Activated CD8-positive, alpha-beta memory T cell treated with anti-CD3 and anti-CD28 coated beads, Interleukin-2, amount 50 U/mL, for 4 hours (primary cell): ENCODE results near the gene SLC1A4.

Experiments used
- DNase-seq: peaks from one replicate; pipeline ENCODE4 v3.0.0-alpha.2; 2020

SLC1A4 gene

DNA sequence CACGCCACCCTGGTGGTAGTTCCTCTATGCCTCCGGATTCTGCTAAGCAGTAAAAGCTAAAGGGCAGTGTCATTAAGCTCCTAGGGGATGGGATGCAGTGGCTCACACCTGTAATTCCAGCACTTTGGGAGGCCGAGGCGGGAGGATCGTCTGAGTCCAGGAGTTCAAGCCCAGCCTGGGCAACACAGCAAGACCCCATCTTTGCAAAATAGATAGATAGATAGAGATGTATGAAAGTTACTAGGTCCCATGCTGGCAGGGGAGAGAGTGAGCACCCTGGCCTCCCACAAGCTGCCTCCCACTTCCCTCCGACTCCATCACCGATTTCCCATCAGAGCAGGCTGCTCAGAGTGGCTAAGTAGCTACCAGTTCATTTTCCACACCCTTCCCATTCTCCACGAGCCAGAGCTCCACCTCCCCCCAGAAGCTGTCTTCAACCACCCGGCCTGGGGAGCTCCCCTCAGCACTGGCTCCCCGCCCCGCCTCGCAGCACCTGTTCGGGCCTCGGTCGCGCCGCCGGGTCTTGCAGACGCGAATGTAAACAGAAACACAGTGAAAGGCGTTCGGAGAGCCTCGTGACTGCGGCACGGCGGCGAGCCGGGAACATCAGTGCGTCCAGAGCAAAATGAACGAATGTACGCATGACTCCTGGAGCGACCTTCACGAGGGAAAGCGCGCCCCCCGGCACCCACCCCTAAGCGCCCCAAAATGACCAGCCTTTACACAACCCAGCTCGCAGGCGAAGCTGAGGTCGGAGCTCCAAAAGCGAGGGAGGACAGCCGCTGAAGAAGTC, 66.4 kb downstream of the SLC1A4 start:
- peak; percentile 59 for DNase-seq

DNA sequence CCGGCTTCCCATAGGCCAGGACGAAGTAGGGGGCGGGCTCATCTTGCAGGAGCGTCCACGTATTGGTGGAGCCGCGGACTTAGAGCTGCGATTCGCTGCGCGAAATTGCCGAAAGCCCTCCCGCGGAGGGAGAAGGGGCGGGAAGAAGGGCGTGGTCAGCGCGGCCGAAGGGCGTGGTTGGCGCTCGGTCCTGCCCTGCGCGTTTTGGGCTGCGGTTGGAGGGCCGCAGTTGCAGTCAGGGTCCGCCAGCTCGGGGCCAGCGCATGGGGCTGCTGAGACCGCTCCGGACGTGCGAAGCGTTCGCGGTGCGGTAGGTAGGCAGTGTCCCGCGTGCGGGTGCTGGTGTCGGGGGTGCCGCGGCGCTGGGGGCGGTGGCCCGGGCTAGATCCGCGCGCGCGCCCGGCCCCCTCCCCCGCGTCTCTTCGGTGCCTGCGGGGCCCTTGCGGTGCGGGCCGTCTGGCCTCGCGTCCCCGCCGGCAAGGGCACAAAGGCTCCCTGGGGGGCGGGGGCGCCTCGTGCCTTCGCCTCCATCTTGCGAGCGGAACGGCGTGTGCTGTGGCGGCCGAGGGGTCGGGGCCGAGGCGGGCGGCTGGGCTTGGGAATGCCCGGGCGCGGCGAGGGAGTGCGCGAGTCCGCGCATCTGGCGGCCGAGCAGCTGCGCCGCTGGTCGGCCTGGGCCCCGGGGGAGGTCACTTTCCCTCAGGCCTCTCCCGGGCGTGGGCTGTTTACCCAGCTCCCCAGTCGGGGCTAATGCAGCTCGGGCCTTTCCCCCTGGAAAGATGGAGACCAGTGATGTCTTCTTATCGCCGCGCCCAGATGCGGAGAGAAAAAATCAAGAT, 67.2 kb downstream of the SLC1A4 start, which contains the start of gene CEP68:
Gene CEP68, plus strand, starts transcription at position 202 of the 839 bp plus-strand sequence. CDS start 13,029 bp downstream, outside the sequence.
- peak; percentile 95 for DNase-seq

DNA sequence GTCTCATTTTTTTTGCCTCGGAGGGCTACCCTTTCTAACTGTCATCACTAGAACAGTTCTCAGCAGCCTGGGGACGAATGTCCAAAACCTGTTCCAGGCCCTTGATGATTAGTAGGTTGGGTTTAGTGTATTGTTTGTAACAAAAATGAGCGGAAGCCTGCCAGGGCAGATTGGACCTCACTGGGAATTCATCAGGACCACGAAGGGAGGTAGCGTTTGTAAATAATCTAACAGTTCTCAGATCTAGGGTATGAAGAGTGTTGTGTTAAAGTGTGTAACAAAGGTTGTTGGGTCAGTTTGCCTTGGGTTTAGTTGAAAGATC, 67.8 kb downstream of the SLC1A4 start:
- DNase-seq: no peak

DNA sequence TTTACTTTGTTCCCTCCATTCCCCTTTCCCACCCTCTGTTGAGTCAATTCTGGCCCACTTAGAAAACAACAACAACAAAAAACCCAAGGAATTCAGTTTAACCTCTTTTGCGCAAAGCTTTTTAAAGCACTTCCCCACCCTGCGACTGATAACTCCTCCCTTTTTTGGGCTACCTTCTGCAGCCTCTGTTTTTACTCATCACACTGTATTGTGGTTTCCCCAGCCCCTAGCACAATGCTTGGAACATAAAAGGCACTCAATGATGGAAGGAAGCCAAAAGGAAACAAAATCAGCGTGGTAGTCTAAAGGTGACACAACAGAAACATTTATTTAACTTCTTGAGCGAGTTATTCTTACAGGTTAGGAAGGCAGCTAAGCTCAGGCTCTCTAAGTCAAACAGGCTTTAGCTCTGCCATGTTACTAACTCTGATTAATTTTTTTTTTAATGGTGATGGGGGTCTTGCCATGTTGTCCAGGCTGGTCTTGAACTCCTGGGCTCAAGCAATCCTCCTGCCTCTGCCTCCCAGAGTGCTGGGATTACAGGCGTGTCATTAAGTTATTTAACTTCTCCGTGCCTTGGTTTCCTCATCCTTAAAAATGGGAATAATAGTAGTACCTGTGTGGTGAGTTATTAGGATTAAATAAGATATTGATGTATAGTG, 68.3 kb downstream of the SLC1A4 start:
- DNase-seq: peak; percentile 44

DNA sequence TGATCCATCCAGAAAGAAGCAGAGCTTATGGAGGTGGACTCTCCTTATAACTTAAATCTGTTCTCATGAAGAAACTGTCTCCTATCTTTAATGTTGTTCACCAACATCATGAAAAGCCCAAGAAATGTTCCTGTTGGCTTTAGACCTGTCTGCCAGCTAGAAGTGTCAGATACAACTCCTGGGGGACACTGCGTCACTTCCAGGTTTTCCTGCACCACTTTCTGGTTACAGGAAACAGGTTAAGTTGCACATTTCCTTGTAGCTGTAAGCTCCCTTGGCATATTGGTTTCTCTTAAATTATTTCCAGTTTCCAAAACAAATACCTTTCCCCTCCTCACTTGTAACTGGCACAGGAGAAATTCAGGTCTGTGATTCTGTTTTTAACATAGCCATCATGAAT, 69.9 kb downstream of the SLC1A4 start:
- no peak for DNase-seq

DNA sequence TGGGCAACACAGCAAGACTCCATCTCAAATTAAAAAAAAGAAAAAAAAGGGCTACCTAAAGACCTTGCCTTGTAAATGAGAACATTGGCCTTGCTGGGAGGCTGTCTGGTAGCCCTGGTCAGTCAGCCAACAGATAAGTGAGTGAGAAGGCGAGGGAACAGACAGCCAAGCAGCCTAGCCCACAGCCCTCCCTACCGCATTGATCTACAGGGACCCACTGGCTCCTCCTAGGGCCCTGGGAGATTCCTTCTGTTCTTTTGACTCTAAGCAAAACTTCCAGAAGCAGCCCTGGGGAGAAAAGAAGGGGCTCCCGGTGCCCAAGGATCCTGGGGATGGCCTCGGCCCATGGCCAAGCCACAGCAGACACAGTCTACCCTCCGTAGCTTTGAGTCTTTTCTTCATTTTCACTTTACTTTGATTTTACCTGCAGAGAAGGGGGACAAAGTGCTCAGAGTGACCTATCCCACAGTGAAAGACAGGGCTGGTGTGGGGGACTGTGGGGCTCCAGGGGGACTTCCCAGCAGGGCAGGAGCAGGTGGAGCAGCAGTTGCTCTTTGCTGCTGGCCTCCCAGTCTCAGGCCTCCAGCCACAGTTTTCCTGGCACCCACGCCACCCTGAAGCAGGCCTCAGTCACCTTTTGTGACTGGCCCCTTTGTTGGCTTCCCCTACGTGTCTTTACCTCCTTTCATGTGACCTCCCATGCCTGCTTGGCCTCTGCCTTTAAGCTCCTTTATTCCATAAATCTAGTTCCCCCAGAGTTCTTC, 72.1 kb downstream of the SLC1A4 start:
- DNase-seq: no peak

DNA sequence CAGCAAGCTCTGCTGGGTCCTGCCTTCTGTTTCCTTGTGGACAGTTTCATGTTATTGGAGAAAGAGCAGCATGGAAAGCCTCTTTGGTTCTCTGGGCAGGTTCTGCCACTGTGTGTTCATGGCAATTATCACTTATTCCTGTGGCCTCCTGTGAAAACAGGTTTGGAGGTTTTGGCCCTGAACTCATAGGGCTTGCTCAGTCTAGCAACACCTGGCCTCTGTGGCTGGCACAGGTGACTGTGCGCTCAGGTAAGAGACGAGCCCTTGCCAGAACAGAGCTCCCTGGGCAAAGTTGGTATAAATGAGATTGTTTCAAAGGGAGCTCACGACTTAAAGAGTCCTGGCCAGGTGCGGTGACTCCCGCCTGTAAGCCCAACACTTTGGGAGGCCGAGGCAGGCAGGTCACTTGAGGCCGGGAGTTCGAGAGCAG, 72.7 kb downstream of the SLC1A4 start:
- DNase-seq: no peak

DNA sequence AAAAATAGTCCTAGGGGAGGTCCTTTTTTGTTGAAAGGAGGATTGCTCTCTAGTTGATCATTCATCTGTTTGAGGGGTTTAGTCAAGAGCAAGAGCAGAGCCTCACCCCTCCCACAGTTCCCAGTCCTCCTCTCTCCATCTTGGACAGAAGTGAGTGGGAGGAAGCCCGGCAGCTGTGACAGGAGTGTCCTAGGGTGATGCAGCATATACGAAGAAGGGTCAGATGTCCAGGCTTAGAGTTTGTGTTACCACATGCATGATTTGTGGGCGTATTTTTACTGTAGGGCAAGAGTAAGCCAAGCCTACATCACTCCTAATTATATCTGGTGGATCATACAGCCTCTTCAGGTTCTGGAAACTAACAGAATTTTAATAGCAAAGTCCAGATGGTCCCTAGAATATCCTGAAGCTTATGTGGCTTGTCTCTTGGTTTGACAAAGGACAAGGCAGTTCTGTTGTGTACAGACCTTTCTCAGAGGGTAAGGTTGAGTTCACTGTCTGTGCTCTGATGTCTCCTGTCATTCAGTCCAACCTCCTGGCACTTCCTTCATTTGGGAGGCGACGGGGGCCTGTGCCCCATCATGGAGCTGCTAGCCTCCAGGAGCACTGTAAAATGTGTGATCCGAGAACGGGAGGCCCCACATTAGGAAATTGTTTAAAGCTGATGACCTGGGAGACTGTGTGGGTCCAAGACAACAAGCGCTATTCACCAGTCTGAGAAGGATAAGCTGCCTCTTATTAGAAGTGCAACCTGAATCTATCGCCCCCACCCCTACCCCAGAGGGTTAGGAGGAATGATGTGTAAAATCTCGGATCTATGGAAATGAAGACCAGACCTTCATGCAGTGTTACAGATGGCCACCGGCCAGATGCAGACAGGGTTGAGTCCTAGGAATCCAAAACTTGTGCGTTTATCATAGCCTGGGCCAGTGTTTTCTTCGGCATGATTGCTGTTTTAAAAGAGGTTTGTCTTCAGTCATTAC, 73.9 kb downstream of the SLC1A4 start:
- DNase-seq: no peak

DNA sequence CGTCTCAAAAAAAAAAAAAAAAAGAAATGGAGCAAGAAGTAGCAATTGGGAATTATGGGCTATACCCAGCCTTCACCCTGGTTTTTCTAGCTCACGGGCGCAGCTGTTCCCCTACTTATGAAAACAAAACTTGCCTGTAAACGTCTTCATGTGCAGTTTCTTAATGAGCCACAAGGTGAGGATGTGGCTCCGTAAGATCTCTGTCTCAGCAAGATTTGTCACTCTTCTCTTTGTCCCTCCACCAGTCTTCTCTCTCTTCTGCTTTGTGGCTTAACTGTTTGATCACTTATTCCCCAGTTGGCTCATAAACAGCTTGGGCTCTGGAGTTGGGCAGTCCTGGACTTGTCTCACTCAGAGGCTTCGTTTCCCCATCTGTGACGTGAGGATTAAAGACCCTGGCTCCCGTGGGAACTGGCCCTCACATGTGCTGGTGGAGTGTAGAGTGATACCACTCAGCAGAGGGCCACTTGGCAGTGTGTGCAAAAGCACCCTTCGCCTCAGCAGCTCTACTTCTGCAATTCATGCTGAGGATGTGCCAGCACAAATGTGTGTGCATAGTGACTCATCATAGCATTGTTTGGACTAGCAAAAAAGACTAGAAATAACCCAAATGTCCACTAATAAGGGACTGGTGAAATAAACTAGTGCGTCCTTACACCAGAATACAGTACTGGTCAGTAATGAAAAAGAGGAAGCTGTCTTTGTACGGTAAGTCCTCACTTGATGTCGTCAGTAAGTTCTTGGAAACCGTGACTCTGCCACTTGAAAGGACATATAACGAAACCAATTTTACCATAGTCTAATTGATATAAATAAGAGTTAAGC, 75.7 kb downstream of the SLC1A4 start:
- DNase-seq: no peak

DNA sequence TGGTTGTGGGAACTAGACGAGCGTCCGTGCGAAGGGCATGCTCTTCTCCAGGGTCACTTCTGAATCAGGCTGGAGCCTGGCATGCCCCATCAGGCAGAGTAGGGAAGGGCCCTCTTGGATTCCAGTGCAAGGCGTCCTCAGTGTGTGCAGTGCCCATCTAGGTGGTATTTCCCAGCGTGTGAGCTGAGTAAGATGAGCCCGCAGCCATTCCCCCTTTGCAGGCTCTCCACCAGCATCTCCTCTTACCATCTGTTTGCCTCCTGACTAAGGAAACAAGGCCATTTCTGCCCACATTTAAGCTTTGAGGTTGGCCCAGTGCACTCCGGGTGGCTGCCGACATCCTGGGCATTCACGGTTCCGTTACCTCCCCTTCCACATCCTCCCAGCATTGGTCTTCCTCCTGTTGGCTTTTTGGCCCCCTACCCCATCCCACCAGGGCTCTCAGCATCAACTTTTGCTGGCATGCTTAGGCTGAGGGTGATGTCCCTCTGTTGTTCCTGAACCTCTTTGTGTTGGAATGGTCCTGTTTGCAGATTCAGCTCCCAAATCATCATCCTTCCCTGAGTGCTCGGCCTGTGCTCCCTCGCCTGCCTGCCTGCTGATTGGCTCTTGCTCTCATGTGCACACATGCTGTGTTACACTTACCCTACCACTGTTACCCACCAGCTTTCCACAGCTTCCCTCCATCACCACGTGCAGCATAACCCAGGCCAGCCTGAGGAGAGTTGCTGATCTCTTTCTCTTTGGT, 78.8 kb downstream of the SLC1A4 start:
- no peak for DNase-seq

DNA sequence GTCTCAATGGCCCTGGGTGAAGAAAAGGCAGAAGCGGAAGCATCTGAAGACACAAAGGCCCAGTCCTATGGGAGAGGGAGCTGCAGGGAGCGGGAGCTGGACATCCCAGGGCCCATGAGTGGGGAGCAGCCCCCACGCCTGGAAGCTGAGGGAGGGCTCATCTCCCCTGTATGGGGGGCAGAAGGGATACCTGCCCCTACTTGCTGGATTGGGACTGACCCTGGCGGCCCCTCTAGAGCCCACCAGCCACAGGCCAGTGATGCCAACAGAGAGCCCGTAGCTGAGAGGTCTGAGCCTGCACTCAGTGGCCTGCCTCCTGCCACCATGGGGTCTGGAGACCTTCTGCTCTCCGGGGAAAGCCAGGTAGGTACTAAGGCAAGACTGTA, 80.2 kb downstream of the SLC1A4 start:
- DNase-seq: no peak

DNA sequence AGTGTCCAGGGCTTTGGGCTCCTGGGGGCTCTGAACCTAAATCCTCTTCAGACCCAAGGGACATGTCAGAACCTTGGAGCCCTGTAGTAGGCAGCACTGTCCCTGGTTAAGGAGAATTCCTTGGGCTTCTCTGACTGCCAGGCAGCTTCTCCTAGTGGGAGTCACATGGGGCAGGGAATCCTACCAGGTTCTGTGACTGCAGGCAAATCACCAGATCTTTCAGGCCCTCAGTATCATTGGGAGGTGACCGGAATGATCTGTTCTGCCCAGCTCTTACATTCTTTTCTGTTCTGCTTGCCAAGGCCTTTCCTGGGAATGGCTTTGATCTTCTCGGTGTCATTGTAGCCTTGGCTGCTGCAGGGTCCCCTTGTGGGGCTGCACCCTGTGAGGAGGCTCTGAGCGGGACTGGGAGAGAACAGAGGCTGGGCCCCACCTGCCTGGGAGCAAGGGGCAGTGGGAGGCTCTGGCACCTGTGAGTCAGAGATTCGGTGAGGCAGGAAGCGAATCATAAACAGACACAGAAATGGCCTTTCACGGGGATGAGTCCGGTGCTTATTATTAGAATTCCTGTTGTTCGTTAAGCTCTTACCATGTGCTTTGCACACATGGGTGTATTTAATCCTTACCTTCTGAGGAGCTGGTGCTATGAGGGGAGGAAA, 81.1 kb downstream of the SLC1A4 start:
- DNase-seq: no peak

DNA sequence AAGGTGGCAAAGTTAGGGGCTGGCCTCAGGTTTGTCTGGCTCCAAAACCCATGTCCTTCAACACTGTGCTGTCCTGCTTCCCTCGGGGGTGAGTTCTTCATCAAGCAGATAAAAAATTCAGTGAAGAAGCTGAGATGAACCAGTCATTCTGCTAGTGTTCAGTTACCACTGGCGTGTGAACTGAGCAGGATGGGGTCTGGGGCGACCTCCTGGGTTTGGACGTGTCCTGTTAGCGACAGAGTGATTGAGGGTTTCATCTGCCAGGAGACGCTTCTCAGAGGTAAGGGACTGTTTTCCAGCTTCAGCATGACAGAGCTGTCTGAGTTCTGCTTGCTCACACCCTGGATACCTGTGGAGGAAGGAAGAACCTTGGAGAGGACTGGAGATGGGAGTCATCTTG, 81.7 kb downstream of the SLC1A4 start:
- DNase-seq: no peak

DNA sequence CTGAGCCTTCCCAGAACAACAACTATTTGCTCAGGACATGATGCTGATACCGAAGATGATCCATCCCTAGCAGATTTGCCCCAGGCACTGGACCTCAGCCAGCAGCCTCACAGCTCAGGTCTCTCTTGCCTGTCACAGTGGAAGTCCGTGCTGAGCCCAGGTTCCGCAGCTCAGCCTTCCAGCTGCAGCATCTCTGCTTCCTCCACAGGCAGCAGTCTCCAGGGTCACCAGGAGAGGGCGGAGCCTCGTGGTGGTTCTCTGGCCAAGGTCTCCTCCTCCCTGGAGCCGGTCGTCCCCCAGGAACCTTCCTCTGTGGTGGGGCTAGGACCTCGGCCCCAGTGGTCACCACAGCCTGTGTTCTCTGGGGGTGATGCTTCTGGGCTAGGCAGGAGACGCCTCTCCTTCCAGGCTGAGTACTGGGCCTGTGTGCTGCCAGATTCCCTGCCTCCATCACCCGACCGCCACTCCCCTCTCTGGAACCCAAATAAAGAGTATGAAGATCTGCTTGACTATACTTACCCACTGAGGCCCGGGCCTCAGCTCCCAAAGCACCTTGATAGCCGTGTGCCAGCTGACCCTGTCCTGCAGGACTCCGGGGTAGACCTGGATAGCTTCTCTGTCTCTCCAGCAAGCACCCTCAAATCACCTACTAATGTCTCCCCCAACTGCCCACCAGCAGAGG, 82.4 kb downstream of the SLC1A4 start:
- DNase-seq: no peak

DNA sequence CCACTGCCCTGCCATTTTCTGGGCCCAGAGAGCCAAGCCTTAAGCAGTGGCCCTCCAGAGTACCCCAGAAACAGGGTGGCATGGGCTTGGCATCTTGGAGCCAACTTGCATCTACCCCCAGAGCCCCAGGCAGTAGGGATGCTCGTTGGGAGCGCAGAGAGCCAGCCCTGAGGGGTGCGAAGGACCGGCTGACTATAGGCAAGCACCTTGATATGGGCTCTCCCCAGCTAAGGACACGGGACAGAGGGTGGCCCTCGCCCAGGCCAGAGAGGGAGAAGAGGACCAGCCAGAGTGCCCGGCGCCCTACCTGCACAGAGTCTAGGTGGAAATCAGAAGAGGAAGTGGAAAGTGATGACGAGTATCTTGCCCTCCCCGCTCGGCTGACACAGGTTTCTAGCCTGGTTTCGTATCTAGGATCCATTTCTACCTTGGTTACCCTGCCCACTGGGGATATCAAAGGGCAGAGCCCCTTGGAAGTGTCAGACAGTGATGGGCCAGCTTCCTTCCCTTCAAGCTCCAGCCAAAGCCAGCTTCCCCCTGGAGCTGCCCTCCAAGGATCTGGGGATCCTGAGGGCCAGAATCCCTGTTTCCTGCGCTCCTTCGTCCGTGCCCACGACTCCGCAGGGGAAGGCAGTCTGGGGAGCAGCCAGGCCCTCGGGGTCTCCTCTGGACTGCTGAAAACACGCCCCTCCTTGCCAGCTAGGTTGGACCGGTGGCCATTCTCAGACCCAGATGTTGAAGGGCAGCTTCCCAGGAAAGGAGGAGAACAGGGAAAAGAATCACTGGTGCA, 83.2 kb downstream of the SLC1A4 start:
- DNase-seq: no peak
